Activated CD4-positive, CD25-positive, alpha-beta regulatory T cell treated with anti-CD3 and anti-CD28 coated beads, Interleukin-2, amount 50 U/mL, for 16 hours (primary cell): ENCODE results near the gene SEMA6A.

Source experiments
- DNase-seq: peaks from one replicate; pipeline ENCODE4 v3.0.0-alpha.2; 2020; ENCODE audit warnings: low read depth, low spot score

SEMA6A gene

DNA sequence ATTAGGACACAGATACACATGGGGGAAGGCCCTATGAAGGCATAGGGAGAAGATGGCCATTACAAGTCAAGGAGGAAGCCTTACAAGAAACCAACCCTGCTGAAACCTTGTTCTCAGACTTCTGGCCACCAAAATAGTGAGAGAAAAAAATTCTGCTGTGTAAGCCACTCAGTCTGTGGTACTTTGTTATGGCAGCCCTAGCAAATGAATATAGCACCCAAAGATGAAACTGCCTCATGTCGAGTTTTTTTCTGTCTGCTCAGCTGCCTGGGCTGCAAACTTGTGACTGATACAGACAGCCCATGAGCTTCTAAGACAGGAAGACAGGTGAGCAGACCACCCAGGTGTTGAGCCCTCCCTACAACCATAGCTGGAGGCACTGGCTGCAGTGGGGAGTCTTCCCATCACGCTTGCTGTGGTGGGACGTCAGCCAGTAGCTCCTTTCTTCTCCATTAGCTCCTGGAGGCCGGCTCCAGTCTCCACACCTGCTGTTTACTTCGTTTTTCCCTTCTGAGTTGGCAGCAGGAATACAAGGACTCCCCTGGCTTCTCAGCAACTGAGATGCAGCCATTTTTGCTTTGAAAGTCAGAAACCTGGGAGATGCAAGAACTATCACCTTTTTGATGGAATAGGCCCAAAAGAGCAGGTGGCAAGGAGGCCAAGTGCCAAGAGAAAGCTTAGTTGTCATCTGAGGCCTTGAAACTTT is 164.9 kb downstream of the SEMA6A start:
- no peak for DNase-seq

DNA sequence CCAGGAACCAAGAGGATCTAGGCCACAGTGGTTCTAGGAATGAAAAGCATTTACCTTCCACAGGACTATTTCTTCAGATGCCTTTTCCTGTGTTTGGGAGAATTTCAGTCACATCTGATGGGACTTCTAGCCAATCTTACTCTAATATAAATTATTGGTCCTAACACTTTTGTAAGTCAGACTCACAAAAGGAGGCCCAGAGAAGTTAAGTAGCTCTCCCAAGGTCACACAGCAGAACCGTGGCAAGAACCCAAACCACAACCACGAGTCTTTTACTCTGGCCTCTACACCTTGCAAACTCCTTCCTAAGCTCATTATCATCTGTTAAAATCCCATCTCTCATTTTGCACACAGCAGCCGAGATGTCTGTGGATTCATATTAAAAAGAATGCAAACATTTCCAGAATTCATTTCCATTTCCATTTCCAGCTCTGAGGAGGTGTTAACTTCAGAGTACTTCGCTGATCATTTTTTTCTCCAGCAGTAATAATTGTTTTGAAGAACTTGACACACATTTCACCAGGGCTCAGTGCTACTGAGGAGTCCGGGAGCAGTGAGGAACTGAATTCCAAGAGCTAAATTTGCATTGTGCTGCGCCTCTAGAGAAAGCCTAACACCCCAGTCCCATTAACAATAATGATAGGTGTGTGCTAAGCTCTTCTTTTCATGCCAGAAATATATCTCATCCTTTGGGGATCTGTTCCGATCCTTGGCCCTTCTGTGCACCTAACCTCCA is 168.1 kb downstream of the SEMA6A start:
- DNase-seq = no peak

DNA sequence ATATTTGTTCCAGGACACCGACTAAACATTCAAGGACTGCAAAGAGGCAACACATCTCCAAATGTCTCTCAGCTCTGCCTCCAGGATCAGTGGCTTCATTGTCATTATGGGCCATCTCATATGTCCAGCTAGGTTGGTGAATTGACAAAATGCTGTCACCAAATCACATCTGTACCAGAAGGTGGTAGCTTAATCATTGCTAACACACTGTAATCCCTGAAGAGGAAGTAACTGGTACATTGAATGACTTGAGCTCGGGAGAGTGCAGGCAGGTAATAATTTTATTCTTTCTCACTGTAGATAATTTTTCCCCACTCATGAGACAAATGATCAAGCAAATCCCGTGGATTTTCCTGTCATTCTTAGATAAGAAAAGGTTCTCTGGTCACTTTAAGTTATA is 169.8 kb downstream of the SEMA6A start:
- DNase-seq = no peak

DNA sequence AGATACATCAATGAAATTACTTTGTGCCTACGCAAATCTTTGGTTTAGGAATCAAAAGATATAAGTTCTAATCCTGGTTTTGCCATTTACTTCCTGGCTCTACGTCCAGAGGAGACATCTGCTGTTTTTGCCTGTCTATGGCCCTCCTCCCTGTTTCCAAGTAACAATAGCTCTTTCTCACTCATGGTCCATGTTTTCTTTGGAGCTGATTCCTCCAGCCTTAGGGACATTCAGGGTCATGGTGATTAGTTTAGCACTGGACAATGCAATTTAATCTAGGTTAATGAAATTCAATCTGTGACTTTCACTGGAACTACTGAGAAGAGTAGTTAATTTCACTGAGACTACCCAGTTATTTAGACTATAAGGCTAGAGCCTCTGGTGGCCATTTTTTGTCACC is 170.6 kb downstream of the SEMA6A start:
- no peak for DNase-seq

DNA sequence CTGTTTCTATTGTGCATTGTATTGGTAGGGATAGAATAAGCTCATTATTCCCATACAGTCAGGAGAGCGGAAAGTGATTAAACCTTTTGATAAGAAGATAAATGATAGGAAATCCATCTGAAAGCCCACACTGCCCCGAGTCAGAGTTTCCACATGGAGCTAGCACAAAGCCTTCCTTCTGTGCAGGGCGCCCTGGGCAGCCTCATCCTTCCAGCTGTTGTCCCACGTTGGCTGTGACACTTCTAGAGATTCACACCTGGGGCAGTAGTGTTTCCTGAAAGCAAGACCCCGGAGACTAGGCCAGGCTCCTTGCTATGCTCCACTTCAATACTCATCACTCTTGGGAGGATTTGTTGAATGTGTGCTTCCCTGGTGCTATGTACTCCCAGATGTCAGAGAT is 172.4 kb downstream of the SEMA6A start:
- no peak for DNase-seq

DNA sequence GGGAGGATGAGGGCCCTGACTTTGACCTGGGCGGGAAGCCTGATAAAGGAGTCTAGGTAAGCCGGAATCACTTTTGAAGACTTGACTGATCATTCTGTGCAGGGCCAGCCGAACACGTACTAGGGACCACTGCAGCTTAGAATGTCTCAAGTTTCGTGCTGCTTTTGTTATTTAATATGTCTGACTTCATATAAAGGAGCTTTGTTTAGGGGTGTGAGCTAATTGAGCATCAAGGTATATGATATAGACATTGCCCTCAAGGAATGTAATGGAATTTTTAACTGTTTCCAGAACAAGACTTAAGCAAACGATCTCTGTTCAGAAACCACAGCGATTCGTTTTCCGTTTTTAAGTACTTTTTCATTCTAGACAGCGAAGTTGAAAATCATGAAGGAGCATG is 173.0 kb downstream of the SEMA6A start:
- no peak for DNase-seq

DNA sequence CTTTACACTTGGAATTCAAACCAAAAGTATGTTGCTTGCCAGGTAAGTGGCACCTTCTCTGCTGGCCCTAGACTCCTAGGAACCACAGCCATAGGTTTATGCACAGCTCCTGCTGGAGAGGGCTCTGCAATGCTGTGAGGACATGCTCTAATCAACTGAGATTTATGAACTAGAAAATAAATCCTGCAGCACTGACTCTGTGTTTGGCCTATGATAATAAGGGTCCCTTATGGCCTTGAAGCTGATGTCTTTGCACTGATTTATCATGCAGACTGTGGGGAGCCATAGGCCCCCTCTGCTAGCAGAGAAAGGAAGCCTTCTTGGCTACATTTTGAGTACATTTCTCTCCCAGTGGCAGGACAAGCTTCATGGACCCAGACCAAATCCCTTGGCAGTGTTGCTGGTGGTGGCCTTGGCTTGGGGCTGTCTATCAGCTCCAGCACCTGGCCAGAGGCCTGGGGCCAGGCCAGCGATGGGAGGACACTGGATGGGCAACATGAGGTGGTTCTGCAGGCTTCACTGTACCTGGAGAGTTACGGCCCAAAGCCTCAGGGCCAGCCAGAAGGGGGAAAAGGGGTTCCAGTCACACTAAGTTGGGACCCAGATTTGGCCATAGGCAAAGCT is 178.0 kb downstream of the SEMA6A start:
- no peak for DNase-seq

DNA sequence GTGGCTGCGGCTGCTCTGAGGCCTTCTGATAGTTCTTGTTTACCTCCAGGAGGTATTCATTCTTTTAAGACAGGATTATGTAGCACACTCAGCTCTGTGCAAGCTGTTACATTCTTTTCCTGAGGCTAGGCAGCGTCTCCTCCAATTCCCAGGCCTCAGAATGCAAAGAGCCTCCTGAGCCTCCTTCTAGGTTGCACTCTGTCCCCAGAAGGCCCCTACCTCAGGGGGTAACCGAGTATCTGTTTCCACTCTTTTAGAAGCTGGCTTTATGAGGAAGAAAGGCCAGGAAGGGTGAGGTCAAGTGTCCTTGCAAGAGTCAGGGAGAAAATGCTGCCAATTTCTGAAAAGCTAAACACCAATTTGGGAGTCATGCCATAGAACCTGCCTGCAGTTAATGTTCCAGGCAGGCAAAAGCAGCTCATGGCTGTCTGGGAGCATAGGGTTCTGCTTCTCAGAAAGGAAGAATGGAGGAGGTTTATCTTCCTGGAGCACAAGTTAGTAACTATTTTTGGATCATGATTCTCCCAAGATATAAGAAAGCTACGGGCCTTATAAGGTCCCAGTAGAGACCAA is 178.9 kb downstream of the SEMA6A start:
- DNase-seq = no peak

DNA sequence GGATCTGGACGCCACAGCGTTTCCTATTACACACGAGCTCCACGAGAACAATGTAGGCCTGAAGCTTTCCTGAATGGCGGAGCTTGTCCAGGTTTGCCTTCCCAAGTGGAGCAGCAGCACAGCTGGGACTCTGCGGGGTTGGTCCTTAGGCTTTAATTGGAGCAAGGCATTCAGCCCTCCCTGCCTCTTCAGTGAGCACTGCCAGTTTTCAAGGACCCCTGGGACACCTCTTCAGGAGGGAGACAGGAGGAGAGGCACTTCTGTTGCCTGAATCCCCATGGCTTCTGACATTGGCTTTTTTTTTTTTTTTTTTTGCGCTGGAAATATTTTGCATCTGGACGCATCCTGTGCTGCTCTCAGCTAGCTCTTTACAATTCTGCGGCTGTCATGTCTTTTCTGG is 179.4 kb downstream of the SEMA6A start:
- no peak for DNase-seq

DNA sequence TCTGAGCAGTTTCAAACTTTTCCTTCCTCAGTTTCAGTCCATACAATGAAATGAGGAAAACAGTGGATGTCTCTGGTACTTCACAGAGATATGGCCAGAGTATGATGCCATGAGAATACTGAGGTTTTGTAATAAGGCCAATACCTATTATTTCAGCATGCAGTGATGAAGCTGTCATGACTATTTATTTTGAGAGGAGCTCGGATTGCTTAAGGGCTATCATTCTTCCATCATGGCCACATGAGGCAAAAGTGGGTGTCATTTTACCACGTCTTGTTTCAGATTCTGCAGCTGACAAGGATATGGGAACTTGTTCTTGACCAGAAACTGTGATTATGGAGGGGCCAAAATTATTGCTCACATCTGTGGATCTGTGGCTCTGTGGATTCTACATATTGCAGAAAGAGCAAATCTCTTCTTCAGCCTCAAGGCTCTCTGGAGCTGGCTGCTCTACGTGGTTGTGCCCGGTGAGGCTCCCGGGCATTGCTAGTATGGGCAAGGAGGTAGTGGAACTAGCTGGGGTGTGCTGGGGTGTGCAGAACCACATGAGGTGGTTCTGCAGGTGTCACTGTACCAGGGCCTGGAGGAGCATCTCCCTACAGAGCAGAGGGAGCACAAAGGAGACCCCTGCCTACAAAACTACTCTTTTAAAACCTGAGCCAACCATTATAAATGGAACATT is 180.3 kb downstream of the SEMA6A start:
- DNase-seq = no peak
